Iris pigment epithelial cell (primary cell): Measurements from ENCODE around the gene VWA3B.
A peak's percentile ranks its signal among the peaks of the same experiment; 100 is the strongest.
"Not testable (repeated sequence)": the region's sequence is repeated elsewhere in the genome, so short reads cannot be mapped to it uniquely, and the experiment has no call there.

Experiments used
- DNase-seq: peaks from one replicate; pipeline ENCODE4 v3.0.0-alpha.2; 2011; ENCODE audit warnings: low read depth

The VWA3B gene

DNA sequence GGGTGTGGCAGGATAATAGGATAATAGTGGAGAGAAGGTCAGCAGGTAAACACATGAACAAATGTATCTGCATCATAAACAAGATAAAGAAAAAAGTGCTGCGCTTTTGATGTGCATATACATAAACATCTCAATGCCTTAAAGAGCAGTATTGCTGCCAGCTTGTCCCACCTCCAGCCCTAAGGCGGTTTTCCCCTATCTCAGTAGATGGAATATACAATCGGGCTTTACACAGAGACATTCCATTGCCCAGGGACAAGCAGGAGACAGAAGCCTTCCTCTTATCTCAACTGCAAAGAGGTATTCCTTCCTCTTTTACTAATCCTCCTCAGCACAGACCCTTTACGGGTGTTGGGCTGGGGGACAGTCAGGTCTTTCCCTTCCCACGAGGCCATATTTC, 43.1 kb downstream of the VWA3B start:
- DNase-seq, result not testable (repeated sequence)

DNA sequence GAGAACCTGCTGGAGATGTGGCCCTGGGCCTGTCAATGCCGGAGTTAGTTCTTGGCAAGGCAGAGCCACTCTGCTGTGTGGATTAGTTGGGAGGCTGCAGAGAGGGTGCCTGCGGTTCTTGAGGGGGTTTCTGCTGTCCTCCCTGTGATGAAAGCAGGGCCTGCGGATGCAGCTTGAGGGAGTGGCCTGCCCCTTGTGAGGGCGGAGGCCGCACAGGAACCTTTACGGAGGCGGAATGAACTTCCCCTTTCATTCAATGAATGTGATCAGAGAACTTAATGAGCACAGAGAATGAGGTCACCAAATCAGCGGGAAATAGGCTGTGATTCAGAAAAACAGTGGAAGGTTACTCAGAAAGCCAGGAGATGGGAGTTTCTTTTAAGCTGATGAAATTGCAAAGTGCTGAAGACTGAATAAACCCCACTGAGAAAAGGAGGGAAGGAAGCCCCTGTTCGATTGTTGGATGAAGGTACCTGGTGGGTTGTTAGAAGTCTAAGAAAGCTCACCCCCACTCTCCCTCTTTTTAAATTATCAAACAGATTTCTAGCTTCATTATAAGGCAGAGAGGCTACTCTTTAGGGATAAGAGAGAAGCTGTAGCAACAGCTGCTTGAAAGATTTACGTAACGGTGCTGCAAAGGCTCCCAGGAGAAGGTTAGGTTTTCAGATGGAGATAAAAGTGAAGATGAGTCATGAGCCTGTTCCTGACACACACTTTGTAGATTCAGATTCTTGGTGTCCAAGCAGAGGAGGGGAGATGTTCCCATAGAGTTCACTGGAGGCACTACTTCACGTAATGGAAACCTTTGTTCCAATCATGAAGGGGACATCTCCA, 47.4 kb downstream of the VWA3B start:
- peak; percentile 17 for DNase-seq

DNA sequence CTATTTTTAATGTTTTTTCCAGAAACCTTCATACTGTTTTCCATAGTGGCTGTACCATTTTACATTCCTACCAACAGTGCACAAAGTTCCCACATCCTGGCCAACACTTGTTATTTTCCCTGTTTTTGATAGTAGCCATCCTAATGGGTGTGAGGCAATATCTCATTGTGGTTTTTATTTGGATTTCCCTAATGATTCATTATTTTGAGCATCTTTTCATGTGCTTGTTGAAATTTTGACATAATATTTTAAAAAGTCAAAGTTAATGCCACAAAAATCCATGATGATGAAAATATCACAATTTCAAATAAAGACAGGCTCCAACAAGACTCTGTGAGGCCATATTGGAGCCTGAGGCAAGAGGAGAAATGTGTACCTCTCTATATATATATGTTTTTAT, 50.2 kb downstream of the VWA3B start:
- no peak for DNase-seq

DNA sequence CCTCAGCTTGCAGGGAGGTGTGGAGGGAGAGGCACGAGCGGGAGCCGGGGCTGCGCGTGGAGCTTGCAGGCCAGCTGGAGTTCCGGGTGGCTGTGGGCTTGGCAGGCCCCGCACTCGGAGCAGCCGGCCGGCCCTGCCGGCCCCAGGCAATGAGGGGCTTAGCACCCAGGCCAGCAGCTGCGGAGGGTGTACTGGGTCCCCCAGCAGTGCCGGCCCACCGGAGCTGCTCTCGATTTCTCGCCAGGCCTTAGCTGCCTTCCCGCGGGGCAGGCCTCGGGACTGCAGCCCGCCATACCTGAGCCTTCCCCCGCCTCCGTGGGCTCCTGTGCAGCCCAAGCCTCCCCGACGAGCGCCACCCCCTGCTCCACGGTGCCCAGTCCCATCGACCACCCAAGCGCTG, 52.0 kb downstream of the VWA3B start:
- not testable (repeated sequence) for DNase-seq

DNA sequence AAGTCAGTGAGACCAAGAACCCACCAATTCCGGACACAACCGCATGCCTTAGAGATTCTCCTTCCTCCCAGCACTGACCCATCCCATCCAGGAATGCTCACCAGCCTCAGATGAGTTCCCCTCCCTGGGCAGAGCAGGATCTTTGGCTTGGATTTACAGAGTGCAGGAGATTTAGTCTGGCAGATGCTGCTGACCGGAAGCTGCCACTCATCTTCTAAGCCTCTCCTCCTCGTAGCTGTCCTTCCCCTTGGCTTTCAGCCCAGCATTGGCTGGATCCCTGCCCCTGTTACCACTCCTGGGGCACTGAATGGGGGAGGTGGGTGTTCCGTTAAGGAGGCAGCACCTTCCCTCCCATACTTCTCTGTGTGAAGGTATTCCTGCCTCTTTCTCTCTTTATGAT, 53.2 kb downstream of the VWA3B start:
- DNase-seq, result peak; percentile 37

DNA sequence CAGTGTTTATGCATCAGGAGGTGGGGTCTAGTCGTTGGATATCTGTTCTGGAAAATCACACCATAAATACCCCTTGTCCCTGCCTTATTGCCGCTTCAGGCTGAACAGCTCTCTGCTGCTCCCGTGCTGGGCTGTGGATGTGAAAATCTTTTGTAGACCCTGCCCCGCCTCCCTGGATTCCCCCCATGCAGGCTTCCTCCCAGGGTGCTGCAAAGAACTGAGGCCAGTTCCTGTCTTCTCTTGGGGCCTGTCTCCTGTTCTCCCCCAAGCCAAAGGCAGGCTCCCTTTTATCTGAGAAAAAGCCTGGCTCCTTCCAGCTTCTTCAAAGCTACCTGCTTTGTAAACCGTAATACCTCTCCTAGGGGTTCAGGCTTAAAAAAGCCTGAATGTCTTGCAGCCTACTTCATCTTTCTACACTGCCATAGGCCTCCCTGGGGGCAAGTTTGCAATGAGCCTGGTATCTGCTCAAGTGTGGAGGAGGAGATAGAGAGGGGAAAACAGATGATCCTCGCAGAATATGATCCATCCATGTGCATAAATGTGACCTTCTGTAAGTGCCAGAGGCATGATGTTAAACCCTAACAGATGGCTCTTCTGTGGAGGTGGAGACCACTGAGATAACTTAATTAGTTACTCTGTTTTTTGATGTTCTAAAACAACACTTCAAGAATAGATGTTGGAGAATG, 55.3 kb downstream of the VWA3B start:
- DNase-seq, result no peak

DNA sequence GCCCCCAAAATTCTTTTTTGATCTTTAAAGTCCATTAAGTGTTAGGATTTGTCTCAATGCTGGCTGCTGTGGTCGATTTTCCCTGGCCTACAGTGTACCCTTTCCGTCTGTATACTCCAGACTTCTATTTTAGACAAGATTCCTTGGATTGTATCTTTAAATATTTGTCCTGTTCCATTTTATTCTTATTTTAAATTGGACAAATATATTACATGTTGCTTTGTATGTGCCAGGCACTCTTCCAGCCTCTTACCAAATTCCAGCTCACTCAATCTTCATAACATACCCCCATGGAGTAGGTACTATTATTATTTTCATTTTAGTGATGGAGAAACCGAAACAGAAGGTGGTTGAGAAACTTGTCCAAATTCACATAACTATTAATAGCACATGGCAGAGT, 58.1 kb downstream of the VWA3B start:
- no peak for DNase-seq

DNA sequence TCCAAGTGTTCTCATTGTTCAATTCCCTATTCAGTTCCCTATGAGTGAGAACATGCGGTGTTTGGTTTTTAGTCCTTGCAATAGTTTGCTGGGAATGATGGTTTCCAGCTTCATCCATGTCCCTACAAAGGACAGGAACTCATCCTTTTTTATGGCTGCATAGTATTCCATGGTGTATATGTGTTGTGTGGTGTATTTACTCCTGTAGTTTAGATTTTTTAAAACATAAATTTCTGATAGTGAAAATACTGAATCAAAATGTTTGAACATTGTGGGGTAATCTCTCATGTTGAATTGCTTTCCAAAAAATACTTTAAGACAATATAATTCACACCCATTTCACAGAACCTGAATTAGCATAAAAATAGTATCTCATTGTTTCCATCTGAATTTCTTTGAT, 60.9 kb downstream of the VWA3B start:
- not testable (repeated sequence) for DNase-seq

DNA sequence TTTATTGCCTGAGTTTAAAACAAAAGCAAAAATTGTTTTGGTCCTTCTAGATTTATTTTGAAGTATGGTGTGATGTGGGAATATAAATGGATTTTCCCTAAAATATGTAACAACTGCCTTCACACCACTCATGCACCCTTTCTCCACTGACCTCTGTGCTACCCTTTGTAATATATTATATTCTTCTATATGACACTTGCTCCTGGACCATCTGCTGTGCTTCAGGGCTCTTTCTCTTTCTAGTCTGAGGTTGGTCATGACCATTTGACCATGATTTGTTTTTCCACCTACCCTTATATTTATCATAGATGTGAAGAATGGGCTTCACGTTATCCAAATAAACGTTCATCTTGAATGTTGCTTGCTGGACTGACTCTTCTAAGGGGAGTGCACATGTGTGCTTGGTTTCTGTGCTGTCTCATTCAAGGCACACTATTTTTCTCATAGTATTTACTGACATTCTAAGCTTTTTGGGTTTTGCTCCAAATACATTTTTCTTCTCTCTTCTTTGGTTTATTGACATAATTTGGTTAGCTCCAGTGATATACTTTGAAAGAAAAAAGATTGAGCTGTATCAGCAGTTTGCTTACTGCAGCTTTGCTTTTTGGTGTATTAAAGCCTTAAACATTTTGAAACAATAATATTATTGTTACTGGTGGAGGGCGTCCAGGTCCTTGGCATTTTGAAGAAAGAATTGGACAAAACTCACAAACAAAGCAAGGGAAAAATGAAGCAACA, 61.8 kb downstream of the VWA3B start:
- DNase-seq, result no peak

DNA sequence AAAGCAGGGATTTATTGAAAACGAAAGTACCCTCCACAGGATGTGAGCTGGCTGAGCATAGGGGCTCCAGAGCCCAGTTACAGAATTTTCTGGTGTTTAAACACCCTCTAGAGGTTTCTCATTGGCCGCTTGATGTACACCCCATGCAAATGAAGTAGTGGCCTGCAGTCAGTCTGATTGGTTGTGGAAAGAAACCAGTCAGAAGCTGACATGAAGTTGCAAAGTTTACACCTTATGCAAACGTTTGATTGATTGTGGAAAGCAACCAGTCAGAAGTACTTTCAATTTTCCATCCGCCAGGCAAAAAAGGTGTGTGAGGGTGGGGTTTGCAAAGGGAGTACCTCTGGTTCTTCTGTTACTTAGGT, 62.3 kb downstream of the VWA3B start:
- peak; percentile 95 for DNase-seq

DNA sequence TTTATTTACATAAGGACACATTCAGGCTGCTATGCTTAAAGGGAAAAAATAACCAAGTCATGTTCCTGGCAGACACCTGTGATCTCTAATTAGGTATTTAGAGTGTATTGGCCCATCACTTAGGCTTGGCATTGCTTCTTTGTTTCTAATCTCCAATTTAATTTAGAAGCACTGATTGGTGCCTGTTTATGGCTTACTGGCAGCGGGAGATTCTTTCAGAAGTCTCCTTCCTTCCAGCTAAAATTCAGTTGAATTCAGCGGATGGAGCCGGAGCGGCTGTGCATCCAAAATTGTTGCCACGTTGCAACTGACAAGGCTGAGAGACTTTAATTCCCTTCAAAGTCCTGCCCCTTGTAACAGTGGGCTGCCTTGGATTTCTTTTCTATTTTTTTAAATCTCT, 66.5 kb downstream of the VWA3B start:
- no peak for DNase-seq

DNA sequence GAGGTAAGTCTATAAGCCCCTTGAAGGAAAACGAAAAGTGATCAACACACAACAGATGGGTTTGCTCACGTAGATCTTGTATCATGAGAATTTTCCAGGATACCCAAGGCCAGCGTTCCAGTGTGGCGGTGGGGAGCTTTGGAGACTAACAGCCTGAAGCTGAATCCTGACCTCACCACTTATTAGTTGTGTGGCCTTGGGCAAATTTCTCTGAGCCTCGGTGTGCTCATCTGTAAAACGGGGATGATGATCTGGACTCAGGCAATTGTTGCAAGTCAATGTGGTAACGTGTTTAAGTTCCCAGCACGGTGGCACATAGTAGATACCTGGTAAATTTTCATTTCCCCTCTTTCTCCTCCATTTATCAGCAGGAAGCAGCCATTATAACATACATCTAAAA, 68.3 kb downstream of the VWA3B start:
- no peak for DNase-seq

DNA sequence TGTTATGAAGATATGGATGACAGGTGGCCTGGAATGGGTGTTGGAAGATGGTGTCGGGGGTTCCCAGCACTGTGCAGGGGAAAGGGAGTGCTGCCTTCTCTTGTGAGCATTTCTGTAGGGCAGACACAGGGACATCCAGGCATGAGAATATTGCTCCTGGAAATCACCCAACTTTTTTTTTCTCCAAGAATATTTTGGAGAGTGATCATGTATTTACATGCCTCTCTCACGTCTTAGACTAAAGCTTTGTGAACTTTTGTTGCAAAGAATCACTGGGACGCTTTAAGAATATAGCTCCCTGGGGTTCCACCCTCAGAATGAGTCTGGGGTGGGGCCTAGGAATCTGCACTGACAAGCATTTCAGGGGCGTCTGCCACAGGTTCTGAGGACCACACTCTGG, 68.7 kb downstream of the VWA3B start:
- DNase-seq, result no peak

DNA sequence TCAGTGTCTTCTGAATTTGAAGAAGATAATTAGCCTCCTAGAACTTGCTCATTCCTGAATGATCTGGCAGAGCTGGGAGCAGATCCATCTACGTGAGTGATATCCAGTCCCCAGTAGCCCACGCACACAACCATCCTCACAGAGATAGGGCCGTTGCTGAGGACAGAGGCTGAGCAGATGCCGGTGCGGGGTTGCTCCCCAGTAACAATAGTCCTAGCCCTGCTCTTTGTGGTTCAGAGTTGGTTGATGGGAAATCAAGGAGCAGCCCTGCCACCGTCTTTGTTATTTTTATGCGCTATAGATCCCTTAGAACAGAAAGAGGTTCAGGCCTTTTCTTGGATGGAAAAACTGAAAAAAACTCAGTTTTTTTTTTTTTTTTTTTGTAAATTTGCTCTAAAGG, 69.3 kb downstream of the VWA3B start:
- DNase-seq, result no peak

DNA sequence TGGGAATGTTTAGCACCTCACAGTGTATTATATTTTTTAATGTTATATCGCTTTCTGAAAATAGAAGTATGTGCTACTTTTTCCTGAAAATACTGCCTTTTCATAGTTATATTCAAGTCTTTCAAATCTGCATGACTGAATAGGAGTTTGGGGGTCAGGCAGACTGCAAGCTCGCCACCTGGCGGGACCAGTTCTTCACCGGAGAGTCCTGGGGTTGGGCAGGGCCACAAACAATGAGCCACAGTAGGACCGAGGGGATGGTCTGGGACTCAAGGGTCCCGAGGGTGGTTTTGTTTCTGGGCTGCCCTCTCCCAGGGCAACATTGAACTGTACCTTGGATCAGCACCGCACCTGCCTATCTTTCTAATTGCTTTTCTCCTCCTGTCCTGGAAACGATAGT, 70.6 kb downstream of the VWA3B start:
- no peak for DNase-seq

DNA sequence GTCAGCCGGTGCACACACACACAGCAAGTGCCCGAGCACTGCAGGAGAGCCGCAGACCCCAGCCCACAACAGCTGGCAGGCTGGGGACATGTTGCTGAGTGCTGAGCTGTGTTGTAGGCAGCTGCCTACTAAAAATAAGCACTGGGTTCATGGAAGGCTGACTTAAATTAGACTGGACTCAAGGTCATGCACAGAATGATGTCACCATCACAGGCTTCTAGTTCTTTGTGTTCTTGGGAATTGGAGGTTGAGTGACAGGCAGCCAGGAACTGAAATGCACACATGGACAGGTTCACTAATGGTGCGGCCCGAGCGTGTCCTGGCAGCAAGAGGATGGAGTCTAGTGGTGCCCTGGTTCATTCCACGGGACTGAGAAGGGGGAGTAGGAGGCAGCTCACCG, 71.3 kb downstream of the VWA3B start:
- DNase-seq, result no peak

DNA sequence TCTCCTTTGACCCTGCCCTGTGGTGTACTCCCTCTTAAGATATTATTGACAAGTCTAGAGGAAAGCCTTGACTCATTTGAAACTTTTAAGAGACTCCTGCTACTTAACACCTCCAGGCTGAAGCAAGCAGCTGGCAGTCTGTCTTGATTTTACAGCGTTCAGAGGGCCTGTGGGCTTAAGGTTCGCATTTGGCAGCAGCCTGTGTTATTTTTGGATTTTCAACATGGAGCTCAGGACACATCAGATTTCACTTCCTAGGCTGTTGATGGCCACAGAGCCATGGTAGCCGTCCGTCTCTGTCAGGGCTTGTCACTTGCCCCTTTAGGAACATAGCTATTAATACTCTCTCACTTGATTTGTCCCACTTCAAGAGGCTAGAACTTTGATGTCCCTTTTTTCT, 73.6 kb downstream of the VWA3B start:
- no peak for DNase-seq

DNA sequence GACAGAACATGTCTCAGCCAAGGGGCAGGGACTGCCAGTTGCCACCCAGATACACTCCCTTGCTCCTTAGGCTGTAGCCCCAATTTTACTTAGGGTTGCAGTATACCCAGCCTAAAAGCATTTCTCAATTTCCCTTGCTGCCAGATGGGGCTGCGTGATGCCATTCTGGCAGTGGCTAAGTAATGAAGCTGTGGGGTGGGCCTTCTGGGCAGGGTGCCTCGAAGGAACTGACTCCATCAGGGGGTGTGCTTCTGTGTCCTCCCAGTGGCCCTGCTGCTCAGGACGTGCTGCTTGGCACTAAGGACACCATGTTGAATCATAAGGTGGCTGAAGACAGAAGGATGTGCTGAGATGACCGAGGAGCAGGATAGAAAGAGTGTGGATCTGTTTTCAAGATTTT, 74.2 kb downstream of the VWA3B start:
- no peak for DNase-seq

DNA sequence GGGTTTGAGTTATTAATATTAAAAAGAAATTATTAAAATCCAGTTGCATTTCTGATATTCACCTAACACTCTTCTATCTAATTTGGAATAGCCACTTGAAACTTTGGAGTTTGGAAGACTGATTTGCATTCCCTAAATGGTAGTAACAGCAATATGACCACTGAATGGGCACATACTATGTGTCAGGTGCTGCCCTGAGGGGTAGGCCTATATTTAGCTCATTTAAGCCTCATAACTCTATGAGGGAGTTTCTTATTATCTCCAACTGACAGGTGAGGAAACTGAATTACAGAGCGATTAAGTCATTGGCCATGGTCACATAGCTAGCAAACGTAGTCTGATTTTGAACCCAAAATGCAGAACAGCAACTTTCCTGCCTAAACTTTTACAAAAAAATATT, 77.3 kb downstream of the VWA3B start:
- DNase-seq, result no peak

DNA sequence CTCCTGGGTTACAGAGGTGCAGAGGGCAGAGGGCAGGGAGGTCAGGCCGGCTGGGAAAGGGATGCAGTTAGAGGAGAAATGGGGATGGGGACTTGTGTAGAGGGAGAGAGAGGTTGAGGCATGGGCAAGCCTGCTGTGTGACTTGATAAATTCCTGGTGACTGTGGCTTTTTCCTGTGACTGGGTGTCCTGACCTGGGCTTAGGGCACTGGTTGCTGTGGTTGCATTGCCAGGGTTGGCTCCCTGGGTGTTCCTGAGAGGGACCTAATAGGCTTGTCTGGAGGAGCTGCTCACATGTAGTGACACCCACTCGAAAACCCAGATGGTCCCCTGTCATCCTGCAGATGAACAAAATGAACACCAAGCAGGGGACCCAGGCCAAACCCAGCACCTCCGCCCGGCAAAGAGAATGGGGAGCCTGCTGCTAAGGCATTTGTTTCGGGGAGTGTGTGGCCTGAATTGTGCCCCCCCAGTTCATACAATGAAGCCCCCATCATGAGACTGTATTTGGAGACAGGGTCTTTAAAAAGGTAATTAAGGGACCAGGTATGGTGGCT, 78.6 kb downstream of the VWA3B start:
- DNase-seq, result no peak

DNA sequence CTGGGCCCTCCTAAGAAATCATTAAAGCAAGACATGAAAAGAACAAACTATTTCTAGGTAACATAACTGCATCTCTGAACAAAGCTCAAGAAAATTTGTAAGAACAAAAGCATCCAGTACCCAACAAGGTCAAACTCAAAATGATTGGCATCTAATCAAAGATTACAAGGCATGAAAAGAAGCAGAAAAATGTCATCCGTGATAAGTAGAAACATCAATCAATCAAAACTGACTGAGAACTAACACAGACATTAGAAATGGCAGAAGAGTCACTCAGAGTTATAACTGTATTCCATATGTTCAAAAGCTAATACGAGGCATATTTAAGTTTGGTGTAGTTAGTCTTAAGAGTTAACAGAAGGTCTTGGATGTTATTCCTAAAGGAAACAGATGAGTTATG, 80.9 kb downstream of the VWA3B start:
- no peak for DNase-seq

DNA sequence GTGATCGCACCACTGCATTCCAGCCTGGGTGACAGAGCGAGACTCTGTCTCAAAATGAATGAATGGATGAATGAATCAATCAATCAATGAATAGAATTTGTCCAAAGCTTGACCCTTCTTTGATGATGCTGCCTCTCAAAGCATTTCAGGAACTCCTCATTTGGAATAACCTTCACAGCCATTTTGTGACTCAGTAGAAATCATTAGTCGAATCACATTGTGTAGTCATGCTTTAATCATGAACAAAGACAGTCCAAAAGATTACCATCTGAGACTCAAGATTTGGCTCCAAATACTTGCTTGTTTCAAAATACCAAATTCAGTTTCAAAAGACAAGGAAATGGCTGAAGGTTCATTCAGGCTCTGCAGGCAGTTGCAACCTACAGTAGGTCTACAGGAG, 83.1 kb downstream of the VWA3B start:
- no peak for DNase-seq
